Loucy (cell line): ENCODE data around the gene DMBX1.

Experiments
- CTCF ChIP-seq: fragments of 200-600 bp; sonication (generic); conservative IDR thresholded peaks from 2 replicates; pipeline ENCODE4 v1.5.1; 2014; ENCODE audit warnings: mild to moderate bottlenecking, antibody characterized with exemption, low read length
- EZH2phosphoT487 ChIP-seq: fragments of 200-600 bp; IDR thresholded peaks from 2 replicates; pipeline ENCODE4 v1.6.1; 2018; ENCODE audit warnings: antibody characterized with exemption, mild to moderate bottlenecking, moderate library complexity, borderline replicate concordance

- TF ChIP-seq CTCF (no peak), EZH2phosphoT487 (no peak)
Measured at GRCh38 chr1:46526691-46527291, 37.2 kb downstream of the DMBX1 start.
